ENCODE results near the gene WDR5. TPM values are rescaled to one million over a fixed set of nuclear protein-coding genes. Genes with fewer than 3 reads are reported as not detected.
A peak's percentile ranks its signal among the peaks of the same experiment; 100 is the strongest.
"Not testable (repeated sequence)": the region's sequence is repeated elsewhere in the genome, so short reads cannot be mapped to it uniquely, and the experiment has no call there.

The WDR5 gene
- polyA plus RNA-seq (2013, experiment 1 of 2; ENCODE audit: insufficient read length): 36.4 TPM
- polyA plus RNA-seq (2013, experiment 2 of 2; ENCODE audit: insufficient read length): 36.0 TPM

GRCh38 chr9:134135343-134136117 lies at the start of gene WDR5:
WDR5 (plus strand) TSS chr9:134136082; CDS start chr9:134139878, 3,796 bp downstream.
- DNase-seq: peak; percentile 90

- DNase-seq: no peak
These were observed 47.7 kb upstream of the WDR5 start for GRCh38 chr9:134088063-134088725.

GRCh38 chr9:134089972-134090371 lies 45.9 kb upstream of the WDR5 start:
- no peak for DNase-seq

- DNase-seq: no peak
These were observed 36.6 kb upstream of the WDR5 start for GRCh38 chr9:134099123-134099761.

GRCh38 chr9:134100040-134100439 lies 35.8 kb upstream of the WDR5 start:
- no peak for DNase-seq

GRCh38 chr9:134101133-134101532 lies 34.7 kb upstream of the WDR5 start:
- not testable (repeated sequence) for DNase-seq

- DNase-seq: no peak
These were observed 34.2 kb upstream of the WDR5 start for GRCh38 chr9:134101623-134102149.

GRCh38 chr9:134103391-134103998 lies 32.4 kb upstream of the WDR5 start:
- no peak for DNase-seq

GRCh38 chr9:134111064-134111463 lies 24.8 kb upstream of the WDR5 start:
- DNase-seq: no peak

GRCh38 chr9:134112561-134112960 lies 23.3 kb upstream of the WDR5 start:
- no peak for DNase-seq

GRCh38 chr9:134118972-134119371 lies 16.9 kb upstream of the WDR5 start:
- not testable (repeated sequence) for DNase-seq

GRCh38 chr9:134123764-134124128 lies 12.1 kb upstream of the WDR5 start:
- no peak for DNase-seq

GRCh38 chr9:134125413-134126095 lies 10.3 kb upstream of the WDR5 start:
- DNase-seq: no peak

- no peak for DNase-seq
These were observed 9.5 kb upstream of the WDR5 start for GRCh38 chr9:134126373-134126772.

- no peak for DNase-seq
These were observed 8.8 kb upstream of the WDR5 start for GRCh38 chr9:134127065-134127580.

GRCh38 chr9:134127616-134128015 lies 8.3 kb upstream of the WDR5 start:
- DNase-seq: no peak

GRCh38 chr9:134128727-134129679 lies 6.9 kb upstream of the WDR5 start:
- no peak for DNase-seq

GRCh38 chr9:134130503-134131375 lies 5.1 kb upstream of the WDR5 start:
- peak; percentile 5 for DNase-seq

- DNase-seq: no peak
These were observed 4.2 kb upstream of the WDR5 start for GRCh38 chr9:134131471-134132207.
